WTC11 (cell line): Measurements from ENCODE around the gene PSMD4. TPM values are rescaled to one million over a fixed set of nuclear protein-coding genes. Genes with fewer than 3 reads are reported as not detected.

ENCODE experiments used
- ATAC-seq: fragments of 200-7000 bp; cut with Tn5 transposase; 2 replicates; pipeline ENCODE4 v1.10.0; 2021; ENCODE audit warnings: mild to moderate bottlenecking, moderate library complexity
- CTCF ChIA-PET: fragments of 300-600 bp; sonication (Branson Sonifier 250); formaldehyde crosslinking; loops from one replicate; lab custom pipeline; 2021; ENCODE audit warnings: antibody characterized with exemption; lab: Charles Lee
- POLR2A ChIA-PET: fragments of 350-600 bp; sonication (Branson Sonifier 250); formaldehyde crosslinking; loops from one replicate; lab custom pipeline; 2021; ENCODE audit warnings: antibody characterized with exemption; lab: Charles Lee
- DNase-seq: peaks from one replicate; pipeline ENCODE4 v3.0.0; 2021; ENCODE audit warnings: low spot score
- H3K27ac Mint-ChIP-seq: 2 replicates; pipeline ENCODE4 v1.8.0; 2021; ENCODE audit warnings: mixed read lengths
- H3K27me3 Mint-ChIP-seq: 2 replicates; pipeline ENCODE4 v1.8.0; 2021; ENCODE audit warnings: low read depth, mild to moderate bottlenecking, moderate library complexity, mixed read lengths
- H3K36me3 Mint-ChIP-seq: 2 replicates; pipeline ENCODE4 v1.8.0; 2021; ENCODE audit warnings: mixed read lengths
- H3K4me1 Mint-ChIP-seq: 2 replicates; pipeline ENCODE4 v1.8.0; 2022; ENCODE audit warnings: mixed read lengths
- H3K4me3 Mint-ChIP-seq: 2 replicates; pipeline ENCODE4 v1.8.0; 2021; ENCODE audit warnings: mild to moderate bottlenecking, moderate library complexity, mixed read lengths
- H3K9me3 Mint-ChIP-seq: 2 replicates; pipeline ENCODE4 v1.8.0; 2021; ENCODE audit warnings: mixed read lengths
- AFF4 ChIP-seq: sonication (generic); formaldehyde crosslinking; IDR thresholded peaks from 2 replicates; pipeline ENCODE4 v1.8.1; 2023; ENCODE audit warnings: mild to moderate bottlenecking, missing genetic modification reagents, borderline replicate concordance
- ATF1 ChIP-seq: sonication (generic); formaldehyde crosslinking; IDR thresholded peaks from 2 replicates; pipeline ENCODE4 v1.8.1; 2023; ENCODE audit warnings: mild to moderate bottlenecking, moderate library complexity, missing genetic modification reagents
- CREB1 ChIP-seq: sonication (generic); formaldehyde crosslinking; IDR thresholded peaks from 2 replicates; pipeline ENCODE4 v1.8.0; 2023; ENCODE audit warnings: mild to moderate bottlenecking, missing genetic modification reagents
- E2F1 ChIP-seq: sonication (generic); formaldehyde crosslinking; IDR thresholded peaks from 2 replicates; pipeline ENCODE4 v1.8.0; 2022; ENCODE audit warnings: mild to moderate bottlenecking, missing genetic modification reagents
- E2F5 ChIP-seq: sonication (generic); formaldehyde crosslinking; IDR thresholded peaks from 2 replicates; pipeline ENCODE4 v1.8.1; 2022; ENCODE audit warnings: mild to moderate bottlenecking, moderate library complexity, missing genetic modification reagents
- ERG ChIP-seq: fragments of 250-450 bp; sonication (Bioruptor Pico); IDR thresholded peaks from 2 replicates; pipeline ENCODE4 v1.8.0; 2021; ENCODE audit warnings: mild to moderate bottlenecking
- FOXP1 ChIP-seq: sonication (generic); formaldehyde crosslinking; IDR thresholded peaks from 2 replicates; pipeline ENCODE4 v1.8.0; 2022; ENCODE audit warnings: missing genetic modification reagents, mild to moderate bottlenecking, moderate library complexity, borderline replicate concordance
- JAZF1 ChIP-seq: fragments of 250-450 bp; sonication (Bioruptor Pico); IDR thresholded peaks from 2 replicates; pipeline ENCODE4 v1.9.0; 2021; ENCODE audit warnings: moderate library complexity, mild to moderate bottlenecking, inconsistent platforms
- KAT7 ChIP-seq: sonication (generic); formaldehyde crosslinking; IDR thresholded peaks from 2 replicates; pipeline ENCODE4 v1.8.1; 2023; ENCODE audit warnings: missing genetic modification reagents, mild to moderate bottlenecking, borderline replicate concordance
- NFATC4 ChIP-seq: fragments of 250-450 bp; sonication (Bioruptor Pico); IDR thresholded peaks from 2 replicates; pipeline ENCODE4 v1.9.0; 2021; ENCODE audit warnings: mild to moderate bottlenecking
- PRDM15 ChIP-seq: sonication (generic); formaldehyde crosslinking; IDR thresholded peaks from 2 replicates; pipeline ENCODE4 v1.8.0; 2022; ENCODE audit warnings: missing genetic modification reagents
- USF2 ChIP-seq: sonication (generic); formaldehyde crosslinking; IDR thresholded peaks from 2 replicates; pipeline ENCODE4 v1.8.1; 2023; ENCODE audit warnings: mild to moderate bottlenecking, missing genetic modification reagents, moderate library complexity
- ZNF121 ChIP-seq: sonication (generic); formaldehyde crosslinking; IDR thresholded peaks from 2 replicates; pipeline ENCODE4 v1.8.0; 2023; ENCODE audit warnings: missing genetic modification reagents
- total RNA-seq: library from RNA; stranded (reverse); gene quantifications from 3 replicates; pipeline ENCODE4 v1.2.3, GENCODE V29; 2021

PSMD4 gene
- total RNA-seq, 1 experiment from 2014 or later: 202 TPM

- peak; percentile 43 for ATAC-seq
These were observed 37.9 kb downstream of the PSMD4 start for GRCh38 chr1:151292207-151293030.

GRCh38 chr1:151293093-151293492 is 38.6 kb downstream of the PSMD4 start:
- DNase-seq (no peak), ATAC-seq (no peak)
- Mint-ChIP-seq H3K27me3 (no peaks in the 10 kb centered on the region), H3K9me3 (no peaks in the 10 kb centered on the region), H3K4me1 (peaks cover 30% of the 10 kb centered on the region), H3K27ac (no peak overlapping the region), H3K36me3 (peaks cover 49% of the 10 kb centered on the region), H3K4me3 (no peak overlapping the region)
- TF ChIP-seq KAT7: no peak
- TF ChIP-seq E2F5: no peak
- TF ChIP-seq ERG (CRISPR knock-in tag): no peak
- TF ChIP-seq E2F1: no peak
- TF ChIP-seq JAZF1: no peak
- TF ChIP-seq CREB1 (CRISPR knock-in tag): no peak
- no peak for TF ChIP-seq ZNF121 (CRISPR knock-in tag)
- no peak for TF ChIP-seq ATF1 (CRISPR knock-in tag)
- TF ChIP-seq USF2 (CRISPR knock-in tag): no peak
- no peak for TF ChIP-seq PRDM15 (CRISPR knock-in tag)
- TF ChIP-seq FOXP1: no peak
- ChIA-PET CTCF (interaction anchor here (1.0 to 5.5 kb wide), 5 partner anchors 8 to 47 kb away, joined by 3 to 36 read pairs (median 9); partner anchors contain the start of gene PI4KB), POLR2A (interaction anchor here (1.1 to 1.8 kb wide), 4 partner anchors 8 to 34 kb away, joined by 3 to 7 read pairs (median 6); partner anchors contain the start of genes PI4KB and ZNF687)

More at GRCh38 chr1:151292207-151293030, 37.9 kb downstream of the PSMD4 start:
- Mint-ChIP-seq H3K9me3 (no peaks in the 10 kb centered on the region), H3K27ac (no peak overlapping the region; the same call in 1 of the 2 replicates), H3K27me3 (no peaks in the 10 kb centered on the region), H3K4me3 (no peak overlapping the region), H3K4me1 (peaks cover 30% of the 10 kb centered on the region), H3K36me3 (peaks cover 45% of the 10 kb centered on the region)
- TF ChIP-seq NFATC4 (CRISPR knock-in tag) (0 out of 2 replicates have a peak, but pooled peaks have one; percentile 46), USF2 (CRISPR knock-in tag) (peak; percentile 56), CREB1 (CRISPR knock-in tag) (no peak), AFF4 (0 out of 2 replicates have a peak, but pooled peaks have one; percentile 27)
- ChIA-PET POLR2A (interaction anchor here (0.5 to 1.5 kb wide), 4 partner anchors 9 to 1105 kb away, joined by 3 to 6 read pairs (median 5); partner anchors contain the start of gene ZNF687), CTCF (interaction anchor here (1.0 to 5.5 kb wide), 5 partner anchors 9 to 48 kb away, joined by 3 to 36 read pairs (median 9); partner anchors contain the start of gene PI4KB)
- no peak for DNase-seq
